Endothelial cell (in vitro differentiated cells): ENCODE results near the gene TUBB4A. TPM values are rescaled to one million over a fixed set of nuclear protein-coding genes. Genes with fewer than 3 reads are reported as not detected.

Experiments
- DNase-seq: peaks from one replicate; pipeline ENCODE4 v3.0.0; 2021; ENCODE audit warnings: low spot score
- H3K27ac Mint-ChIP-seq: one replicate; pipeline ENCODE4 v1.8.0; 2021; ENCODE audit warnings: mixed read lengths, inconsistent platforms; ENCODE audit not compliant: unreplicated experiment
- H3K27me3 Mint-ChIP-seq: one replicate; pipeline ENCODE4 v1.8.0; 2021; ENCODE audit warnings: mild to moderate bottlenecking, moderate library complexity, mixed read lengths, inconsistent platforms; ENCODE audit not compliant: unreplicated experiment
- H3K36me3 Mint-ChIP-seq: one replicate; pipeline ENCODE4 v1.8.0; 2021; ENCODE audit warnings: mild to moderate bottlenecking, low read depth, mixed read lengths, inconsistent platforms; ENCODE audit not compliant: unreplicated experiment
- H3K4me1 Mint-ChIP-seq: one replicate; pipeline ENCODE4 v1.8.0; 2021; ENCODE audit warnings: mild to moderate bottlenecking, mixed read lengths, inconsistent platforms; ENCODE audit not compliant: unreplicated experiment
- H3K4me3 Mint-ChIP-seq: one replicate; pipeline ENCODE4 v1.8.0; 2021; ENCODE audit warnings: mild to moderate bottlenecking, mixed read lengths, inconsistent platforms; ENCODE audit not compliant: unreplicated experiment
- H3K9me3 Mint-ChIP-seq: one replicate; pipeline ENCODE4 v1.8.0; 2021; ENCODE audit warnings: mixed read lengths, inconsistent platforms; ENCODE audit not compliant: unreplicated experiment
- total RNA-seq: library from RNA; stranded (reverse); fragmentation: NEBNext Ultra II Directional; extraction: Animal tissue kit (Norgen Biotek cat#: 25700); gene quantifications from one replicate; pipeline ENCODE4 v1.2.1, GENCODE V29; 2021; ENCODE audit not compliant: unreplicated experiment
- TF ChIP-seq, protein P1 (sequence below): fragments of 200-600 bp; sonication (generic); IDR thresholded peaks from one replicate; pipeline ENCODE4 v1.5.0; 2021; ENCODE audit warnings: antibody characterized with exemption; ENCODE audit not compliant: unreplicated experiment

The TUBB4A gene
- total RNA-seq, 1 donor from 2014 or later: 0.21 TPM

DNA sequence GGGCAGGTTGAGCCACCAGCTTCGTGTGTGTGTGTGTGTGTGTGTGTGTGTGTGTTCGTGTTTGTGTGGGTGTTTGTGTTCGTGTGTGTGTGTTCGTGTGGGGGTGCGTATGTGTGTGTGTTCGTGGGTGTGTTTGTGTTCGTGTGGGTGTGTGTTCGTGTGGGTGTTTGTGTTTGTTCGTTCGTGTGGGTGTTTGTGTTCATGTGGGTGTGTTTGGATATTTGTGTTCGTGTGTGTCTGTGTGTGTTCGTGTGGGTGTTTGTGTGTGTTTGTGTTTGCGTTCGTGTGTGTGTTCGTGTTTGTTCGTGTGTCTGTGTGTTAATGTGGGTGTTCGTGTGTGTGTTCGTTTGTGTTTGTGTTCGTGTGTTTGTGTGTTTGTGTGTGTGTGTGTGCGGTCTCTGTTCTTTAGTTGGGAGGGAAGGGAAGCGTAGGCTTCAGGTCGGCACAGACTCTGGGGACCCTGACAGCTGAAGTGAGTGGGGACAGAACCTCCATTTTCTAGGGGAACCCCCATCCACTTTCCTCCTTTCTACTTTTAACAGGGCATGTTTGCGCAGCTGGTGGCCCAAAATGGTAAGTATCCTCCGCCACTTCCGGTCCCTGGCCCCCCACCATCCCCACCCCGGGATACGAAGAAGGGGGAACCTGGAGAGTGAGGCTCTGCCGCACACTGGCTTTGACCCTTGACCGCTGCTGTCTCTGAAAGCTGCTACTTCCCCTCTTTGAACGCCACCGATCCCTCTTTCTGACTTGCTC lies 30.3 kb upstream of the TUBB4A start:
- H3K27me3 Mint-ChIP-seq: peaks cover 24% of the 10 kb centered on the region
- TF ChIP-seq, protein P1, sequence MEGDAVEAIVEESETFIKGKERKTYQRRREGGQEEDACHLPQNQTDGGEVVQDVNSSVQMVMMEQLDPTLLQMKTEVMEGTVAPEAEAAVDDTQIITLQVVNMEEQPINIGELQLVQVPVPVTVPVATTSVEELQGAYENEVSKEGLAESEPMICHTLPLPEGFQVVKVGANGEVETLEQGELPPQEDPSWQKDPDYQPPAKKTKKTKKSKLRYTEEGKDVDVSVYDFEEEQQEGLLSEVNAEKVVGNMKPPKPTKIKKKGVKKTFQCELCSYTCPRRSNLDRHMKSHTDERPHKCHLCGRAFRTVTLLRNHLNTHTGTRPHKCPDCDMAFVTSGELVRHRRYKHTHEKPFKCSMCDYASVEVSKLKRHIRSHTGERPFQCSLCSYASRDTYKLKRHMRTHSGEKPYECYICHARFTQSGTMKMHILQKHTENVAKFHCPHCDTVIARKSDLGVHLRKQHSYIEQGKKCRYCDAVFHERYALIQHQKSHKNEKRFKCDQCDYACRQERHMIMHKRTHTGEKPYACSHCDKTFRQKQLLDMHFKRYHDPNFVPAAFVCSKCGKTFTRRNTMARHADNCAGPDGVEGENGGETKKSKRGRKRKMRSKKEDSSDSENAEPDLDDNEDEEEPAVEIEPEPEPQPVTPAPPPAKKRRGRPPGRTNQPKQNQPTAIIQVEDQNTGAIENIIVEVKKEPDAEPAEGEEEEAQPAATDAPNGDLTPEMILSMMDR: no peak
- H3K4me1 Mint-ChIP-seq: peaks cover 27% of the 10 kb centered on the region
- H3K36me3 Mint-ChIP-seq: peaks cover 31% of the 10 kb centered on the region
- peak overlapping the region; percentile 48 for H3K27ac Mint-ChIP-seq
- no peak for DNase-seq
- peak overlapping the region; percentile 85 for H3K4me3 Mint-ChIP-seq
- H3K9me3 Mint-ChIP-seq: peaks cover 25% of the 10 kb centered on the region

DNA sequence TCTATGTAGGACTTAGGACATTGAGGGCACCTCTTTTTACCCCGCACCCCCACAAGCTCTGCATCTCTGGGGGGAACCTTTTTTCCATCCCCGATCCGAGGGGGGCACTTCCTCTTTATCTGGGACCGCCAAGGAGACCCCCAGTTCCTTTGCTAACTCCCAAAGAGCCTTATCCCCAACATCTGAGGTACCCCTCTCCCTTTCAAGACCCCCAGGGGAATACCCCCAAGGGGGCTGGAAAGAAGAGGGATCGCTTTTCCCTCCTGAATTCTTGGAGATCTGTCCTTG lies 29.8 kb upstream of the TUBB4A start:
- no peak for DNase-seq
- peaks cover 27% of the 10 kb centered on the region for H3K4me1 Mint-ChIP-seq

DNA sequence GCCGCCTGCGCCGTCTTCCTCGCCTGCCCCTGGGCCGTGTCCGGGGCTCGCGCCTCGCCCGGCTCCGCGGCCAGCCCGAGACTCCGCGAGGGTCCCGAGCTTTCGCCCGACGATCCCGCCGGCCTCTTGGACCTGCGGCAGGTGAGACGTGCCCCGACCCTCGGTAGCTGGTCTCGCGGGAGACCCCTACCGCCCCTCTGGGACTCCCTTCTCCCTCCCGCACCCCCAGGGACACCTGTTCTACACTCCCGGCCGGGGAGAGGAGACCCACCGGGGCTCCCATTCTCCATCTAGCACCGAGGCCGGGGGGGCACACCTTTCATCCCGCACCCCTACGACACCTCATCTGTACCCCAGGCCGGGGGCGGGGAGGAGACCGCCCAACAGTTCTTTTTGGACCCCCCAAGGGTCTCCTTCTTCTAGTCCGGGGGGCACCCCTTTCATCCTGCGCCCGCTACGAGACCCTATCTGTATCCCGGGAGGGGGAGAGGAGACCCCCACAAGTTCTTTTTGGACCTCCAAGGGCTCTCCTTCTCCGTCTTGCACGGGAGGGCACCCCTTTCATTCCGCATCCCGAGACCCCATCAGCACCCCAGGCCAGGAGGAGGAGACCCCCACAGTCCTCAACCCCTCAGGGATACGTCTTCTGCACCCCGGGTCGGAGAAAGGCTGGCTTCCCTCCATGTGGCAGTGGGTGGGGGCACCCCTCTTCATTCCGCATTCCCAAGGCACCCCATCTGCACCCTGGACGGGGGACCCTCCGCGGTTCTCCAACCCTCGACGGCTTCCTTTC lies 29.2 kb upstream of the TUBB4A start:
- Mint-ChIP-seq H3K9me3 (peaks cover 21% of the 10 kb centered on the region), H3K36me3 (peaks cover 31% of the 10 kb centered on the region), H3K27me3 (peaks cover 24% of the 10 kb centered on the region), H3K4me3 (peak overlapping the region; percentile 85), H3K27ac (no peak overlapping the region), H3K4me1 (peaks cover 27% of the 10 kb centered on the region)
- TF ChIP-seq, protein P1: no peak
- DNase-seq: no peak

More for the DNA sequence above, 29.8 kb upstream of the TUBB4A start:
- TF ChIP-seq, protein P1: no peak
- peaks cover 22% of the 10 kb centered on the region for H3K9me3 Mint-ChIP-seq
- H3K36me3 Mint-ChIP-seq: peaks cover 31% of the 10 kb centered on the region
- peaks cover 24% of the 10 kb centered on the region for H3K27me3 Mint-ChIP-seq
- peak overlapping the region; percentile 85 for H3K4me3 Mint-ChIP-seq
- H3K27ac Mint-ChIP-seq: no peak overlapping the region

DNA sequence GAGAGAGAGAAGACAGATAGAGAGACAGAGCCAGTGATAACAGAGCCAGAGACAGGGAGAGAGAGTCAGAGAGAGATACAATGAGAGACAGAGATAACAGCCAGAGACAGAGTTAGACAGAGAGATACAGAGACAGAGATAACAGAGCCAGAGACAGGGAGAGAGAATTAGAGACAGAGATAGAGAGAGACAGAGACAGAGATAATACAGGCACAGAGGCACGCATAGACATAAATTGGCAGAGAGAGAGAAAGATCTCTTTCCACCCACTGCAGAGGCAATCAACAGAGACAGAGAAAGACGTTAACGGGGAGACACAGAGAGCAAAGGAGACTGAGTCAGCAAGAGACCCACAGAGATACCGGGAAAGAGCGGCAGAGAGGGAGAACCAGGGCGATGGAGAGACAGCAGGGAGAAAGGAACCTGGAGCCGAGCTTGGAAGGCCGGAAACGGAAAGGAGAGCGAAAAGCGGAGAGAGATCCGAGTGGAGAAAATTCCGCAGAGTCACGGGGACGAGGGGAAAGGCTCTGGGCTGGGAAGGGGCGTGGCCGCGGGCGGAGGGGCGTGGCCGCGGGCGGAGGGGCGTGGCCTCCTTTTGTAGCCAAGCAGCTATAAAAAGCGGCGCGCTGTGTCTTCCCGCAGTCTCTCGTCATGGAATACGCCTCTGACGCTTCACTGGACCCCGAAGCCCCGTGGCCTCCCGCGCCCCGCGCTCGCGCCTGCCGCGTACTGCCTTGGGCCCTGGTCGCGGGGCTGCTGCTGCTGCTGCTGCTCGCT lies 28.5 kb upstream of the TUBB4A start, which contains the start of gene TNFSF9:
Gene TNFSF9 (plus strand): TSS at position 641 of the 777 bp plus-strand sequence. CDS start 11 bp downstream, at position 652.
- peaks cover 17% of the 10 kb centered on the region for H3K9me3 Mint-ChIP-seq
- H3K4me3 Mint-ChIP-seq: peak within 1 kb of the TSS; percentile 85
- H3K27ac Mint-ChIP-seq: peak within 1 kb of the TSS; percentile 87
- TF ChIP-seq, protein P1: no peak
- H3K4me1 Mint-ChIP-seq: peaks cover 27% of the 10 kb centered on the region
- peak; percentile 82 for DNase-seq
- peaks cover 27% of the 10 kb centered on the region for H3K36me3 Mint-ChIP-seq
- H3K27me3 Mint-ChIP-seq: peaks cover 22% of the 10 kb centered on the region
